NCI-H1930 (cell line): Measurements from ENCODE around the gene GUCA1A.

Source experiments
- DNase-seq, 2 experiments: peaks; one replicate each; lab custom pipeline; 2025; lab: John Stamatoyannopoulos, UW

Gene GUCA1A

GRCh38 chr6:42173101-42173500 lies at the start of gene GUCA1A:
GUCA1A (plus strand) TSS chr6:42173364; CDS start chr6:42173614, 250 bp downstream.
- DNase-seq, result no peak

- DNase-seq, result no peak
These were observed 49.6 kb upstream of the GUCA1A start for GRCh38 chr6:42123379-42124103.

DNA sequence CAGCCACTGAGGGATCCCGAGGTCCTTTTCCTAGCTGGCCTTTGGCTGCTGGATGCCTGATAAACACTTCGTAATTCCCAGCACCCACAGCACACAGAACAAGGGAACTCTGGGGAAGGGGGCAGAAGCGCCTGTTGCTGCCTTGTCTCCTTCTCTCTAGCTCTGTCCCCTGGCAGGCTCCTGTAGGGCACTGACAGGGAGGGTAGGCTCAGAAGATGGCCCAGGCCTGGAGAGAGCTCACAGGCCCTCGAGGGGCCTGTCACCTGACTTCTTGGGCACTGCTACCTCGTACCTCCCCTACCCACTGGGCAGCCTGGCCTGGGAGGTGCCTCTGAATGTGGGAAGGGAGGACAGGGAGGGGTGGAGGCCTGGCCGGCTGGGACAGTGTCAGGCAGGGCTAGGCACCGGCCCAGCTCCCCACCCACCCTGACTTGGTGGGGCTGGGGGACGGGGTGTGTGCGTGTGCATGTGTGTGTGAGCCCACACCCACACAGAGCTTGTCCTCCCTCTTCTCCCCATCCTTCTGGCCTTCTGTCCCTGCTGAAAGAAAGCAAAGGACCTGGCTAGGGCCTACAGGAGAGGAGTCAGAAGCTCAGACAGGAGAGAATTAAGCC lies 48.8 kb upstream of the GUCA1A start:
- DNase-seq, result no peak

DNA sequence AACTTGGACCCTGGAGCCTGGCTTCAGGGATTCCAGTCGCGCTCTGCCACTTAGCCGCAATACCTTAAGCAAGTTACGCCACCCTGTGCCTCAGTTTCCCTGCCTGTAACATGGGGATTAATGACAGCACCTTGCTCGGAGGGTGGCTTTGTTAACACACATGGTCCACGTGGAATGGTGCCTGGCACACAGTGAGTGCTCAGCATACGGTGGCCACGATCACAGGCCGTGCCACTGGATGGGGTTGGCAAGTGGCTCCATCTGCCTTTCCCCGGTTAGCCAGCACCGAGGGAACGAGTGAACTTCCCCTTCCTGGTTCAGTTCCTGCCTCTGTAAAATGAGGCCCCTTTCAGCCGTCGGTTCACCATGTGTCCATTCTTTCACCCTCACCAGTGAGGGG lies 47.9 kb upstream of the GUCA1A start:
- no peak for DNase-seq

- no peak for DNase-seq
These were observed 47.5 kb upstream of the GUCA1A start for GRCh38 chr6:42125663-42126062.

- no peak for DNase-seq
These were observed 44.5 kb upstream of the GUCA1A start for GRCh38 chr6:42128460-42129359.

- DNase-seq, result no peak
These were observed 43.8 kb upstream of the GUCA1A start for GRCh38 chr6:42129360-42129676.

GRCh38 chr6:42131531-42131930 lies 41.6 kb upstream of the GUCA1A start:
- DNase-seq, result no peak

DNA sequence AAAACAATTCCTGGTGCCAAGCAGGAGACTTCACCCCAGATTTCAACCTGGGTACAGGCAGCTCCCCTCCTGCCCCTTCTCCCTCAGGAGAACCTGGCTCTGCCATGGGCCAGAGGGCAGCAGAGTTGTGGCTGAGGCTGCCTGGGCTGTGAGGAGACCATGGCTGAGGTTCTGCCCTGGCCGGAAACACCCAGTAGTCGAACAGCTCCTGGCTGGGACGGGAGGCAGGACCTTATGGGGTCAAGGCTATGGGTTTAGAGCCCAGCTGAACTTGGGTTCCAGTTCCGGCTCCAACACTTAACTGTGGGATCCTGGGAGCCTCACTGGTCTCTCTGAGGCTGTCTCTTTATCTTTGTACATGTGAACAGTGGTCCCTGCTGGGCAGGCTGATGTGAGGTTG lies 39.2 kb upstream of the GUCA1A start:
- DNase-seq, result no peak

GRCh38 chr6:42135161-42135560 lies 38.0 kb upstream of the GUCA1A start:
- DNase-seq, result no peak

DNA sequence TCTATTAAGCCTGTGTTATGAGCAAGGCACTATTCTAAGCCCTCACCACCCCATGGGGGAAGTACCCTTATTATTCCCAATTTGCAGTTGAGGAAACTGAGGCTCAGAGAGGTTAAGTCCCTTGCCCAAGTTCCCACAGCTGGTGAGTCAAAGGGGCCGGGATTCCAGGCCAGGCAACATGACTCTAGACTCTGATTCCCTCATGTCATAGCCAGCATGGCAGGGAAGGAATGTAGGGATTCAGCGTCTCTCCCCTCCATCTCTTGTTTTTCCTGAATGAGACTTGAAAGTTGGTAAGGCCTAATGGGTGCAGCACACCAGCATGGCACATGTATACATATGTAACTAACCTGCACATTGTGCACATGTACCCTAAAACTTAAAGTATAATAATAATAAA lies 37.4 kb upstream of the GUCA1A start:
- no peak for DNase-seq

GRCh38 chr6:42136508-42137193 lies 36.5 kb upstream of the GUCA1A start:
- no peak for DNase-seq

DNA sequence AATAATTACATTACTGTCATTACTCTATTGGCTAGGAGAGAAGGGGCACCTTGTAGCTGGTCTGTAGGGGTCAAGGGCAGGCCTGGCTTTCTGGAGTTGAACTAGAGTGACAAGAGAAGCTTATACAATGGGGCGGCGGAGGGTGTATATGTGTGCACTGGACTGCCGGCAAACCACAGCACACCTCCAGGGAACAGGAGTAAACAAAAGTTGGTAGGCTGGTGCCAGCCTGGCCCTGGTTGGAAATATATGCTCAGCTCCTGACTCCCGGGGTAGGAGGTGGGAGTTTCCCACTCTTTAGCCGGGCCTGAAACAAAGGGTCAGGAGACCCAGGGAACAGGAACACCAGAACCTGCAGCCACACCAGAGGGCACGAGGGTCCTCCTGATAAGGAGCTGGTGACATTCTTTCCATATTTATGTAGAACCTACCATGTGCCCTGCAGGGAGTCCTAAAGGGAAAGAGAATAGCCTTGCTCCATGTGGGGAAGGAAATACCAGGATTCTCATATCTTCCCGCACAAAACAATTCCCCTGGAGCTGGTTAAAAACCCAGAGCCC lies 35.9 kb upstream of the GUCA1A start:
- no peak for DNase-seq

GRCh38 chr6:42138190-42138589 lies 35.0 kb upstream of the GUCA1A start:
- DNase-seq, result no peak

DNA sequence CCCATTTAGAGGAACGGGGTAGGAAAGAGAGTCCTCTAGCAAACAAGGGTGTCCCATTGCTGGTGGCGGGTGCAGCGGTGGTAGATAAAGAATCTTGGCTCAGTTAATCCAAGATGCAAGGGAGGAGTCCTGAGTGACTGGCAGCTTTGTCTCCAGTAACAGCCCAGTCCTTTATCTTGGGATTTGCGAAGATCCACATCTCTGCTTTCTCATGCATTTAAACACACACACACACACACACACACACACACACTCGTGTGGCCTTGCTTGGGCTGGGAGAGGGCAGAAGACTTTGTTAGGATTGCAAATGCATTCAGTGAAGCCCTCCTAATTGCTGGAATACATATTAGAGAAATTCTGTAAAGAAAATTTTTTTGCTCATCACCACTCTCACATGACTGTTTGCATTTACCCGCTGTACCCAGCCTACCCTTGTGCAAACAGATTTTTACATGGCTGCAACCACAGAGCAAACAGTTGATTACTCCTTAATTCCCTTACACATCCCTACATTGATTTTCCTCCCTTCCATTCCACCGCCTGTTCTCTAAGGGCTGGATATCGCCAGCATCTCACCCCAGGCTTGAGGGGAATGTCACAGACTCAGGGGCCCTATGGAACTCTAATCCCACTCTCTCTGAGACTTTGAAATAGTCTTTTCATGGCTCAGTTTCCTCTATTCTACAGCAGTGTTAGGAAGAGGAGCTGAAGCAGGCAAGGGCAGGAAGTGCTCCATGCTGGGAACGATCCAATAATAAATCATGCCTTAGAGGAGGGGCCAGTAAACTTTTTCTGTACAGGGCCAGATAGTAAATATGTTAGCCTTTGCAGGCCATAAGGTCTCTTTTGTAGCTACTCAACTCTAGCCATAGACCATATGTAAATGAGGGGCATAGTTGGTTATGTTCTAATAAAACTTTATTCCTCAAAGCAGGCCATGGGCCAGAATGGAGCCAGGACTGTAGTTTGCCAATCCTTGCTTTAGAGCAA lies 34.2 kb upstream of the GUCA1A start:
- DNase-seq, result no peak

DNA sequence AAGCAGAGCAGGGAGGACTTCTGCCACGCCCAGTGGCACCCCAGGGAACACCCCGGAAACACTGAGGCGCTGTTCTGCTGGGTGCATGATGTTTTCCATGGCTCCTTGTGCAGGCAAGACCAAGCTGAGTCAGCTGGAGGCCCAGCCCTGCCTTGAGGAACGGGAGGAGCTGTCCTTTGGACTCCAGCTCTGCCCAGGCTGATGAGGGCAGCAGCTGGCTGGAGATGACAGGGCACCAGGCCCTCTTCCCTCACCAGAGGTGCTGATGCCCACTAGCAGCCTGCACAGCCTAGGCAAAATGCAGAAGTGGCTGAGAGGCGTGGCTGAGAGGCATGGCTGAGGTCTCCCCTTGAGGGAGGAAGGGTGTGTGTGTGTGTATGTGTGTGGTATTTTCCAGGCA lies 33.1 kb upstream of the GUCA1A start:
- no peak for DNase-seq

GRCh38 chr6:42140756-42141602 lies 32.2 kb upstream of the GUCA1A start:
- DNase-seq, result no peak

GRCh38 chr6:42141603-42142117 lies 31.5 kb upstream of the GUCA1A start:
- DNase-seq, result no peak

- DNase-seq, result peak in 1 of 2 experiments; percentile 14
These were observed 30.9 kb upstream of the GUCA1A start, which contains the start of gene C6orf132 for GRCh38 chr6:42142118-42142835. C6orf132 (minus strand) TSS chr6:42142620; CDS start chr6:42142444, 176 bp downstream.
